Osteoblast (primary cell): ENCODE data around the gene CD93. TPM values are rescaled to one million over a fixed set of nuclear protein-coding genes. Genes with fewer than 3 reads are reported as not detected.
A peak's percentile ranks its signal among the peaks of the same experiment; 100 is the strongest.

Source experiments
- DNase-seq: peaks from one replicate; pipeline ENCODE4 v3.0.0; 2011; ENCODE audit warnings: low spot score, mixed read lengths; ENCODE audit not compliant: insufficient read length; ENCODE audit errors: missing footprints
- H2AFZ ChIP-seq: 2 replicates; pipeline ENCODE4 v1.6.0; 2011; ENCODE audit warnings: mild to moderate bottlenecking, low read length
- H3K27ac ChIP-seq: 2 replicates; pipeline ENCODE4 v1.5.1; 2011; ENCODE audit warnings: mild to moderate bottlenecking, low read depth, low read length, moderate library complexity
- H3K27me3 ChIP-seq: 2 replicates; pipeline ENCODE4 v1.6.0; 2012; ENCODE audit warnings: mild to moderate bottlenecking, control low read depth, inconsistent platforms, low read length, moderate library complexity; ENCODE audit not compliant: insufficient read depth
- H3K36me3 ChIP-seq: 2 replicates; pipeline ENCODE4 v1.5.1; 2011; ENCODE audit warnings: mild to moderate bottlenecking, low read length, control low read depth, moderate library complexity; ENCODE audit not compliant: insufficient read depth
- H3K4me1 ChIP-seq: 2 replicates; pipeline ENCODE4 v1.5.1; 2011; ENCODE audit warnings: mild to moderate bottlenecking, low read length, control low read depth, moderate library complexity; ENCODE audit not compliant: insufficient read depth
- H3K4me2 ChIP-seq: 2 replicates; pipeline ENCODE4 v1.6.0; 2011; ENCODE audit warnings: mild to moderate bottlenecking, low read length; ENCODE audit not compliant: insufficient read depth
- H3K4me3 ChIP-seq: fragments of 200-600 bp; sonication (generic); 3 replicates; pipeline ENCODE4 v1.5.1; 2012; ENCODE audit warnings: mild to moderate bottlenecking, low read length, inconsistent platforms; ENCODE audit not compliant: insufficient read depth
- H3K79me2 ChIP-seq: 2 replicates; pipeline ENCODE4 v1.6.0; 2012; ENCODE audit warnings: mild to moderate bottlenecking, low read length, control low read depth, inconsistent platforms; ENCODE audit not compliant: insufficient read depth
- H3K9me3 ChIP-seq: 2 replicates; pipeline ENCODE4 v1.5.1; 2011; ENCODE audit warnings: low read depth, low read length, control low read depth
- H4K20me1 ChIP-seq: 2 replicates; pipeline ENCODE4 v1.6.0; 2012; ENCODE audit warnings: mild to moderate bottlenecking, low read length, control low read depth; ENCODE audit not compliant: insufficient read depth
- CTCF ChIP-seq: IDR thresholded peaks from 2 replicates; pipeline ENCODE4 v1.5.1; 2011; ENCODE audit warnings: mild to moderate bottlenecking, low read depth, low read length, moderate library complexity; ENCODE audit errors: extremely low read depth
- total RNA-seq: library from RNA; depleted of rRNA; stranded (reverse); fragments of >200 nt; gene quantifications from 2 replicates; pipeline ENCODE4 v1.2.3, GENCODE V29; 2012

Gene CD93
- total RNA-seq, 1 donor: not detected

GRCh38 chr20:23101696-23102406 lies 15.7 kb upstream of the CD93 start:
- H2AFZ ChIP-seq: no peak overlapping the region
- TF ChIP-seq CTCF: no peak
- H3K79me2 ChIP-seq: no peaks in the 10 kb centered on the region
- no peaks in the 10 kb centered on the region for H3K36me3 ChIP-seq
- H3K27ac ChIP-seq: no peak overlapping the region
- no peak overlapping the region for H3K4me3 ChIP-seq
- no peak overlapping the region for H3K4me2 ChIP-seq
- no peaks in the 10 kb centered on the region for H3K9me3 ChIP-seq
- H3K27me3 ChIP-seq: no peaks in the 10 kb centered on the region
- H4K20me1 ChIP-seq: no peaks in the 10 kb centered on the region
- DNase-seq: no peak
- H3K4me1 ChIP-seq: no peaks in the 10 kb centered on the region

GRCh38 chr20:23100720-23101107 lies 14.6 kb upstream of the CD93 start:
- H3K4me3 ChIP-seq: no peak overlapping the region
- H3K4me1 ChIP-seq: no peaks in the 10 kb centered on the region
- no peaks in the 10 kb centered on the region for H3K79me2 ChIP-seq
- no peaks in the 10 kb centered on the region for H3K9me3 ChIP-seq
- no peak overlapping the region for H3K4me2 ChIP-seq
- H2AFZ ChIP-seq: no peak overlapping the region
- no peaks in the 10 kb centered on the region for H3K36me3 ChIP-seq
- DNase-seq: peak; percentile 37
- TF ChIP-seq CTCF: no peak
- no peaks in the 10 kb centered on the region for H4K20me1 ChIP-seq
- H3K27me3 ChIP-seq: no peaks in the 10 kb centered on the region
- no peak overlapping the region for H3K27ac ChIP-seq

GRCh38 chr20:23099791-23100719 lies 13.9 kb upstream of the CD93 start:
- no peaks in the 10 kb centered on the region for H4K20me1 ChIP-seq
- DNase-seq: peak; percentile 27
- no peak overlapping the region for H3K4me3 ChIP-seq
- no peaks in the 10 kb centered on the region for H3K27me3 ChIP-seq
- TF ChIP-seq CTCF: no peak
- H3K9me3 ChIP-seq: no peaks in the 10 kb centered on the region
- H3K4me2 ChIP-seq: no peak overlapping the region
- no peaks in the 10 kb centered on the region for H3K4me1 ChIP-seq
- no peaks in the 10 kb centered on the region for H3K79me2 ChIP-seq
- no peaks in the 10 kb centered on the region for H3K36me3 ChIP-seq
- H3K27ac ChIP-seq: no peak overlapping the region
- no peak overlapping the region for H2AFZ ChIP-seq
